MCF 10A (cell line): ENCODE results near the gene ATP2A3. TPM values are rescaled to one million over a fixed set of nuclear protein-coding genes. Genes with fewer than 3 reads are reported as not detected.

Experiments used
- BruUV-seq: library from RNA; stranded (reverse); fragments of 400-500 nt; replicated peaks from 2 replicates; lab custom pipeline; 2021; lab: Mats Ljungman, UMichigan
- CTCF ChIA-PET: fragments of 300-600 bp; sonication (Branson Sonifier 250); formaldehyde crosslinking; extraction: SDS; loops from one replicate; lab custom pipeline; 2021; ENCODE audit warnings: antibody characterized with exemption, inconsistent platforms; lab: Yijun Ruan, JAX
- POLR2A ChIA-PET: fragments of 300-600, 350-650 bp; sonication (Branson Sonifier 250); formaldehyde crosslinking; extraction: SDS; loops from one replicate; lab custom pipeline; 2020; ENCODE audit warnings: antibody characterized with exemption, inconsistent platforms; lab: Yijun Ruan, JAX
- DNase-seq: peaks from one replicate; pipeline ENCODE4 v3.0.0-alpha.2; 2018; ENCODE audit not compliant: unreplicated experiment
- H3K27ac Mint-ChIP-seq: one replicate; pipeline ENCODE4 v1.8.0; 2022; ENCODE audit warnings: mild to moderate bottlenecking, low read depth, mixed read lengths; ENCODE audit not compliant: unreplicated experiment
- H3K27me3 Mint-ChIP-seq: one replicate; pipeline ENCODE4 v1.8.0; 2022; ENCODE audit warnings: mixed read lengths; ENCODE audit not compliant: insufficient read depth, unreplicated experiment
- H3K36me3 Mint-ChIP-seq: one replicate; pipeline ENCODE4 v1.8.0; 2022; ENCODE audit warnings: mild to moderate bottlenecking, moderate library complexity, mixed read lengths; ENCODE audit not compliant: insufficient read depth, unreplicated experiment
- H3K4me1 Mint-ChIP-seq: one replicate; pipeline ENCODE4 v1.8.0; 2022; ENCODE audit warnings: mixed read lengths; ENCODE audit not compliant: insufficient read depth, unreplicated experiment
- H3K4me3 Mint-ChIP-seq: one replicate; pipeline ENCODE4 v1.8.0; 2022; ENCODE audit warnings: mild to moderate bottlenecking, moderate library complexity, mixed read lengths; ENCODE audit not compliant: unreplicated experiment
- H3K9me3 Mint-ChIP-seq: one replicate; pipeline ENCODE4 v1.8.0; 2022; ENCODE audit warnings: mixed read lengths; ENCODE audit not compliant: unreplicated experiment
- intact Hi-C: fragments of 100-400 bp; cut with micrococcal nuclease; formaldehyde crosslinking; loops from 2 replicates; pipeline ENCODE4 v1.14.1; 2022
- total RNA-seq: library from RNA; stranded (reverse); gene quantifications from 2 replicates; pipeline ENCODE4 v1.2.3, GENCODE V29; 2022
- TF ChIP-seq, protein P1 (sequence below): fragments of 200-600 bp; IDR thresholded peaks from one replicate; pipeline ENCODE4 v1.8.0; 2022; ENCODE audit warnings: antibody characterized with exemption, mild to moderate bottlenecking; ENCODE audit not compliant: unreplicated experiment

The ATP2A3 gene
- total RNA-seq, 1 experiment from 2014 or later: not detected

DNA sequence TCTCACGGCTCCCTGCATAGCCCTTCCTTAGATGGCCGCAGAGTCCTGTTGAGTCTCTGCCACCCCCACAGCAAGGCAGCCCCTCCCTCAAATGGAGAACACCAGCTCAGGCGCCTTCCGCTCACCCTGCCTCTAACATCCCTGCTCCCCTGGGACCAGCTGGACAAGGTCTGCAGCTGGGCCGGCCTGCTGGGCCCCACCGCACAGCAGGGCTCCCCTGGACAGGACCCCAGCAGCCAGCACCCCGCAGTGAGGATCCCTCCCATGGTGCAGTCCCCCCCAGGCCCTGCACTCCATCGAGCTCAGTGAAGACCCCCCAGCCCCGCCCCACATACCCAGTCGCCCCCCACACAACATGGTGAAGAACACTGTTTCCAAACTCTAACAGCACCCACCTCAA is 10.2 kb downstream of the ATP2A3 start:
- TF ChIP-seq, protein P1, sequence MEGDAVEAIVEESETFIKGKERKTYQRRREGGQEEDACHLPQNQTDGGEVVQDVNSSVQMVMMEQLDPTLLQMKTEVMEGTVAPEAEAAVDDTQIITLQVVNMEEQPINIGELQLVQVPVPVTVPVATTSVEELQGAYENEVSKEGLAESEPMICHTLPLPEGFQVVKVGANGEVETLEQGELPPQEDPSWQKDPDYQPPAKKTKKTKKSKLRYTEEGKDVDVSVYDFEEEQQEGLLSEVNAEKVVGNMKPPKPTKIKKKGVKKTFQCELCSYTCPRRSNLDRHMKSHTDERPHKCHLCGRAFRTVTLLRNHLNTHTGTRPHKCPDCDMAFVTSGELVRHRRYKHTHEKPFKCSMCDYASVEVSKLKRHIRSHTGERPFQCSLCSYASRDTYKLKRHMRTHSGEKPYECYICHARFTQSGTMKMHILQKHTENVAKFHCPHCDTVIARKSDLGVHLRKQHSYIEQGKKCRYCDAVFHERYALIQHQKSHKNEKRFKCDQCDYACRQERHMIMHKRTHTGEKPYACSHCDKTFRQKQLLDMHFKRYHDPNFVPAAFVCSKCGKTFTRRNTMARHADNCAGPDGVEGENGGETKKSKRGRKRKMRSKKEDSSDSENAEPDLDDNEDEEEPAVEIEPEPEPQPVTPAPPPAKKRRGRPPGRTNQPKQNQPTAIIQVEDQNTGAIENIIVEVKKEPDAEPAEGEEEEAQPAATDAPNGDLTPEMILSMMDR: no peak
- no peaks in the 10 kb centered on the region for H3K9me3 Mint-ChIP-seq
- intact Hi-C loops: no loop called here

DNA sequence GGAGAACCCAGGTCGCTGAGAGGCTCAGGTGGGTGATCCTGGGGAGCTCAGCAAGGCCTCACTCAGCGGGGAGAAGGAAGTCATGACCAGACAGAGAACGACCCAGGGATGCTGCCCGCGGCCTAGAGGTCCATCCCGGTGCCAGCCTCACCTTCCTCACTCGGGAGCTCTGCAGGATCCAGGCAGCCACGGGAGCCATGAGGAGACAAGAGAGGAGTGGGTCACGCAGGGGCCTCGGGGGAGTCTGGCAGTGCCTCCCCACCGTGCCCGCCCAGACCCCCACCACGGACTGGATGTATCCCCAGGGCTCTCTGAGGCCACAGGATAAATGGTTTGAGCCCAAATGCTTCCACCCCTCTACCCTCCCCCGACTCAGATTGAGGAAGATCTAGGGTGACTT is 10.7 kb downstream of the ATP2A3 start:
- Mint-ChIP-seq H3K4me1 (no peaks in the 10 kb centered on the region), H3K27me3 (no peaks in the 10 kb centered on the region), H3K36me3 (no peaks in the 10 kb centered on the region), H3K9me3 (no peaks in the 10 kb centered on the region), H3K27ac (no peak overlapping the region), H3K4me3 (no peak overlapping the region)
- intact Hi-C loops: no loop called here
- ChIA-PET CTCF (interaction anchor here (0.7 kb wide), 1 partner anchor 40 kb away, joined by 4 read pairs; no protein-coding TSS in a partner anchor), POLR2A (no interaction called here)
- BruUV-seq: no TSS peak
- TF ChIP-seq, protein P1: no peak
- no peak for DNase-seq

More for the DNA sequence above, 10.2 kb downstream of the ATP2A3 start:
- no peaks in the 10 kb centered on the region for H3K27me3 Mint-ChIP-seq
- no peak overlapping the region for H3K27ac Mint-ChIP-seq
- no TSS peak for BruUV-seq
- no peaks in the 10 kb centered on the region for H3K36me3 Mint-ChIP-seq
- CTCF ChIA-PET: interaction anchor here (0.6 to 0.8 kb wide), 2 partner anchors 41 to 112 kb away, joined by 3 read pairs; no protein-coding TSS in a partner anchor
- H3K4me3 Mint-ChIP-seq: no peak overlapping the region
- DNase-seq: no peak
- POLR2A ChIA-PET: no interaction called here
- peaks cover 2% of the 10 kb centered on the region for H3K4me1 Mint-ChIP-seq

DNA sequence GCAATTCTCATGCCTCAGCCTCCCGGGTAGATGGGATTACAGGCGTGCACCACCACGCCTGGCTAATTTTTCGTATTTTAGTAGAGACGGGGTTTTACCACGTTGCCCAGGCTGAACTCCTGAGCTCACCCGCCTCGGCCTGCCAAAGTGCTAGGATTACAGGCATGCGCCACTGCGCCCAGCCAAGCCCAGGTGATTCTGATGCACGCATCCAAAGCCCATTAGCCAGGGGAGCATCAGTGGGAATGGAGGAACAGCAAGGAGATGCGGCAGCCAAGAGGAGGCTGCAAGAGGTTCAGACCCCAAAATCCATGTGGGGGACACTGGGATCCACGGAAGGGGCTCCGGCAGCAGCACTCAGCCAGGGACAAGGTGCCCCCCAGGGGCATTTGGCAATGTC is 12.1 kb downstream of the ATP2A3 start:
- no peaks in the 10 kb centered on the region for H3K36me3 Mint-ChIP-seq
- intact Hi-C loops: no loop called here
- ChIA-PET POLR2A (interaction anchor here (0.5 kb wide), 1 partner anchor 14 kb away, joined by 3 read pairs; no protein-coding TSS in a partner anchor), CTCF (no interaction called here)
- H3K4me1 Mint-ChIP-seq: no peaks in the 10 kb centered on the region
- H3K27ac Mint-ChIP-seq: no peak overlapping the region
- H3K4me3 Mint-ChIP-seq: no peak overlapping the region
- DNase-seq: no peak
- BruUV-seq: no TSS peak
- H3K27me3 Mint-ChIP-seq: no peaks in the 10 kb centered on the region
- TF ChIP-seq, protein P1: no peak
- H3K9me3 Mint-ChIP-seq: no peaks in the 10 kb centered on the region

DNA sequence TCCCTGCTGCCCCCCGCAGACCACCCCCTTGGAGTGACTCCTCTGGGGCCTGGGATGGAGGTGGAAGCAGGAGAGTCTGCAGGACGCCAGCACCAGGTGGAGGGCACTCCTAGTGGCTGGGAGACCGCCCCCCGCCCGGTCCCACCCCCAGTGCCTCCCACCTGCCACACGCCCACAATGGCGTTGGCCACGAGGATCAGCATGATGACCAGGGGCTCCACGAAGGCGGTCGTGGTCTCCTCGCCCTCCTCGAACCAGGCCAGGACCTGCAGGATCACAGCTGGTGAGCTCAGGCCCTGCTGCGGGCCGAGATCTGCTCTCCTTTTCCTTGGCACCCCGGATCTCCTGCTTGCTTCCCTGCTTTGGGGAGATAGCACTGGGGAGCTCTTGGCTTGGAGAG is 12.8 kb downstream of the ATP2A3 start:
- intact Hi-C loops: no loop called here
- no peak for DNase-seq
- ChIA-PET POLR2A (no interaction called here), CTCF (no interaction called here)
- Mint-ChIP-seq H3K9me3 (no peaks in the 10 kb centered on the region), H3K4me1 (no peaks in the 10 kb centered on the region), H3K27me3 (no peaks in the 10 kb centered on the region), H3K4me3 (no peak overlapping the region), H3K27ac (no peak overlapping the region), H3K36me3 (no peaks in the 10 kb centered on the region)
- BruUV-seq: no TSS peak
- TF ChIP-seq, protein P1: no peak
